HK-2 (cell line): ENCODE measurements around the gene DENND4A.
A peak's percentile ranks its signal among the peaks of the same experiment; 100 is the strongest.

Experiments used
- DNase-seq: peaks from one replicate; pipeline ENCODE4 v3.0.0-alpha.2; 2018; ENCODE audit not compliant: unreplicated experiment

DENND4A gene

GRCh38 chr15:65792138-65792987 is at the start of gene DENND4A:
Gene DENND4A (minus strand): TSS chr15:65792293. CDS start chr15:65756450, 35,843 bp downstream.
- DNase-seq: peak; percentile 94

GRCh38 chr15:65841121-65841930 is 49.2 kb upstream of the DENND4A start:
- DNase-seq: peak; percentile 19

- no peak for DNase-seq
These were observed 47.9 kb upstream of the DENND4A start for GRCh38 chr15:65839985-65840384.

DNA sequence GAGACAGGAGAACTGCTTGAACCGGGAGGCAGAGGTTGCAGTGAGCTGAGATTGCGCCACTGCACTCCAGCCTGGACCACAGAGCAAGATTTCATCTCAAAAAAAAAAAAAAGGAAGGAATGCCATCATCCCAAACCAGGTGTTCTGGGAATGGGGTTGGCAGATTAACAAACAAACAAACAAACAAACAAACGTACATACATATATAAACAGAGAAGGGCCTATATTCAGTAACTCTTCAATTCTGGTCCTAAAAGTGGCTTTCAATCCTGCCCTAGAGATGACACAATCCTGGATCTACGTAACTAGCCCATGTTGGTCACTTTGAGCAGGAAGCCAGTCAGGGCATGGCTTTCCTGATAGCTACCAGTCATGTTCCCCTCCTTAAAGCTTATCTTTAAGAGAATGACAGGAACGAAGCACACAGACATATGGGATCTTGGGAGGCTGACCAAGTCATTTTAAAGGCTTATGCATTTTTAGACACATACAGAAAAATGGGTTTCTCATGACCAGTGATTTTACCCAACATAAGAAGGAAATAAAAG is 47.3 kb upstream of the DENND4A start:
- DNase-seq: no peak

GRCh38 chr15:65837301-65838294 is 45.5 kb upstream of the DENND4A start:
- DNase-seq: no peak

GRCh38 chr15:65836665-65837064 is 44.6 kb upstream of the DENND4A start:
- DNase-seq: no peak

DNA sequence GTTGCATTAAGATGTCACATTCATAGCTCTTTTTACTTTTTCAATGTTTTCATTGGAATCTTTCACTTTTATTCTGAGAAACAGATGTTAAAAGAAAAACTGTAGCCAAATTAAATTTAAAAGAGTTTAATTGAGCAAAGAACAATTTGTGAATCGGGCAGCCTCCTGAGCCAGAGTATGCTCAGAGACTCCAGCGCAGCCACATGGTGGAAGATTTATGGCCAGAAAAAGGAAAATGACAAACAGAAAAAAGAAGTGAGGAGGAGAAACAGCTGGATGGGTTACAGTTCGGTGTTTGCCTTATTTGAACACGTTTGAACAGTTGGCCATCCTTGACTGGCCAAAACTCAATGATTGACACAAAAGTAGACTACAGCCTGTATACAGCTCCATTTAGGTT is 43.4 kb upstream of the DENND4A start:
- no peak for DNase-seq

DNA sequence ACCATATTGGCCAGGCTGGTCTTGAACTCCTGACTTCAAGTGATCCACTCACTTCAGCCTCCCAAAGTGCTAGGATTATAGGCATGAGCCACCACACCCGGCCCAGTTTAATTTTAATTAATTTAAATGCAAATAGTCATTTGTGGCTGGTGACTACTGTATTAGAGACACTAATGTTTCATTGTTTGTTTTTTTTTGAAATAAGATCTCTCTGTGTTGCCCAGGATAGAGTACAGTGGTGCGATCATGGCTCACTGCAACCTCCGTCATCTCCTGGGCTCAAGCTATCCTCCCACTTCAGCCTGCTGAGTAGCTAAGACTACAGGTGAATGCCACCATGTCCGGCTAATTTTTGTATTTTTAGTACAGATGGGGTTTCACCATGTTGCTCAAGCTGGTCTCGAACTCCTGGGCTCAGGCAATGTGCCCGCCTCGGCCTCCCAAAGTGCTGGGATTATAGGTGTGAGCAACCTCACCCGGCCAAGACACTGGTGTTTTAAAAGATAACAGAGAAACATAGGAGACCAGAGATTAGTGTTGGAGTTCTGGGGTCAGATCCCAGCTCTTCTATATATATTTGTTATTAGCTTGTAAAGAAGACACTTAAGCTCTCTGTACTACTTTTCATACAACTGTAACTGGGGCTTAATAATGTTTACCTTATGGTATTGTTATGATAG is 42.6 kb upstream of the DENND4A start:
- no peak for DNase-seq

- no peak for DNase-seq
These were observed 41.6 kb upstream of the DENND4A start for GRCh38 chr15:65833501-65834205.

GRCh38 chr15:65832549-65833364 is 40.7 kb upstream of the DENND4A start:
- DNase-seq: peak; percentile 54

DNA sequence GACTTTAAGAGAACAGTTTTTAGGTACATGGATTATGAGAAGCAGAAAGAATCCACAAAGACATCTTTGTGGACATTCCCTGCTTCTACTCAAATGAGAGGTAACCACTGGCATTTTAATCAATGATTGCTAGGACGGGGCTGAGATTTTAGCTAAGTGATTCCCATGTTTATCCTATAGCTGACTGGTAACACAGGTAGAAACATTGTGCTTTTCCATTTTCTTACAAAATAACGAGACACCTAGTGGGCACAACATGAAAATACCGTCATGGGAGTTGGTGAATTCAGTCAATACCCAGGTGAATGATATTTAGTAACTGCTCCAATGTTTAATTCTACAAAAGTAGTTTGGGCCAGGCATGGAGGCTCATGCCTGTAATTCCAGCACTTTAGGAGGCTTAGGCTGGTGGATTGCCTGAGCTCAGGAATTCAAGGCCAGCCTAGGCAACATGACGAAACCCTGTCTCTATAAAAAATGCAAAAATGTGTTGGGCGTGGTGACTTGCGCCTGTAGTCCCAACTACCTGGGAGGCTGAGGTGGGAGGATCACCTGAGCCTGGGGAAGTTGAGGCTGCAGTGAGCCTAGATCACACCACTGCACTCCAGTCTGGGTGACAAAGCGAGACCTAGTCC is 37.2 kb upstream of the DENND4A start:
- DNase-seq: no peak

DNA sequence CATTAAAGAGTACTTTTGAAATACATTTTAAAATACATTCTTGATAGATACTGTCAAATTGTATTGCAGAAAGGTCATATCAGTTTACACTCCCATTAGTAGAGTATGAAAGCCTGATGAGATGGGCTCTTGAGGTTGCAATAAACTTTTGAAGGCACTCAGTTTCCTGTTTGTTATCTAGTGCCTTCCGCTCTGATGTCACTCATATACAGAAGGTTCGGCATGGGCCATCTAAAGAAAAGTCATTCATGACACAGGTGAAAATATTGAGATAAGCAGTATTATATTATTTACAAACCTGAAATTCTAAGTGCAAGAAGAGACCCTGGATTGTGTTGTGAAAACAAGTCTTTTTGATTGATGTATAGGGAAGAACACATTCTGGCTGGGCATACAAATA is 36.5 kb upstream of the DENND4A start:
- no peak for DNase-seq

GRCh38 chr15:65827065-65827464 is 35.0 kb upstream of the DENND4A start:
- no peak for DNase-seq

DNA sequence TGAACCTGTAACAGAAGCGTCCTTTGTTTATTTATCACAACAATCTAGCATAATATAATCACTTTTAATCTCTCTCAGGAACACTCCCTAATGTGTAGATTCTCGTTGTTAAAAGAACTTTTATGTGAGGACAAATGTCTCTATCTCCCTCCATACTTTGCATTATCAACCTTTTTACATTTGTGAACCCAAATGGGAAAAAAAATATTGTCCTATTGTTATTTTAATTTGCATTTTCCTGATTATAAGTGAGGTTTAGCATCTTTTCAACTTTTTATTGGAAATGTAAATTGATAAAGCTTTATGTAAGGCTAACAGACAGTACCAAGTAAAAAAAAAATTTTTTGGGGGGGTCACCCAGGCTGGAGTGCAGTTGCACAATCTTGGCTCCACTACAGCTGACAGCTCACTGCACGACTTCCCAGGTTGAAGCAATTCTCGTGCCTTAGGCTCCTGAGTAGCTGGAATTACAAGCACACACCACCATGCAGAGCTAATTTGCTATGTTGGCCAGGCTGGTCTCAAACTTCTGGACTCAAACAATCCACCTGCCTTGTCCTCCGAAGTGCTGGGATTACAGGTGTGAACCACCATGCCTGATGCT is 33.0 kb upstream of the DENND4A start:
- DNase-seq: no peak

DNA sequence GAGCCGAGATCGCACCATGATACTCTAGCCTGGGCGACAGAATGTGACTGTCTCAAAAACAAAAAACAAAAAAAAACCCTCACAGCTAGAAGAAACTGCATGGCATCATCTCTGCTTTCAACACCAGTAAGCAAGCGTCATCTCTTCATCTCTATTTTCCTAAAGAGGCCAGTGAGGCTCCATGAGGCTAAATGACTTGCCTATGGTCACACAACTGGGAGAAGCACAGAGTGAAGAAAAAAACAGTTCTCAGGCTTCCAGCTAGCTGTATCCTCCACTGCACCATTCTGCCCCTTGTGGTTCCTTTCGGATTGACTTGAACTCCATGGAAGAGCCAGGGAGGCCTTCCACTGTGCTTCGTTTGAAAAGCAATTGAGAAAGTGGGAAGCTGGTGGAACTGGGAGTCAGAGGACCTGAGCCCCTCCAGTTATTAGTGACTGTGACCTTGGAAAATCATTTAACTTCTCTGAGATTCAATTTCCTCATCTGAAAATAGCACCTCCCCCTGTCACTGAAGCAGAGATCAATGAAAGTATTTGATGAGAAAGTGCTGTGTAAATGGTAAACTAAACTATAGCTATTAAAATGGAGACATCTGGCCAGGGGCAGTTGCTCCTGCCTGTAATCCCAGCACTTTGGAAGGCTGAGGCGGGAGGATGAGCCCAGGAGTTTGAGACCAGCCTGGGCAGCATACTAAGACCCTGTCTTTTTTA is 32.1 kb upstream of the DENND4A start:
- no peak for DNase-seq

- no peak for DNase-seq
These were observed 30.2 kb upstream of the DENND4A start for GRCh38 chr15:65822316-65822715.

GRCh38 chr15:65821070-65821469 is 29.0 kb upstream of the DENND4A start:
- DNase-seq: no peak

DNA sequence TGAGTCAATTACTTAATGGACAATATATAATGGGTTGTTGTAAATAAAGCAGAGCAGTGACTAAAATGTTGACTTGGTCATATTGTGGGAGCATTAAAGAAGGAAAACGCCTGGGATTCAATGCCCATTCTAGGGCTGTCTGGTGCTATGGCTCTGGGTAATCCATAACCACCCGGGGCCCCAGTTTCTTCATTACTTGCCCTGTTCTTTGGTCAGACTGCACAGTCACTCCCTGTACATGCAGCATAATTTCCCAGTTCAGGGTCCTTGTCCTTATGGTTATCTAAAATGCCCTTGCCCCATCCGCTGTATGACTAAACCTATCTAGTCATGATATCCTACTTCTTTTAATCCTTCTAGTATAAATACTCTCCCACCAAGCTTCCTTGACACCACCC is 27.5 kb upstream of the DENND4A start:
- DNase-seq: no peak
